Karpas-422 (cell line): ENCODE data around the gene SRBD1. TPM values are rescaled to one million over a fixed set of nuclear protein-coding genes. Genes with fewer than 3 reads are reported as not detected.

Experiments
- DNase-seq: peaks from one replicate; pipeline ENCODE4 v3.0.0-alpha.2; 2015
- H2AFZ ChIP-seq: fragments of 200-600 bp; sonication (generic); 2 replicates; pipeline ENCODE4 v1.6.1; 2014; ENCODE audit warnings: antibody characterized with exemption, low read length, mixed read lengths
- H3K27ac ChIP-seq: fragments of 200-600 bp; sonication (generic); 2 replicates; pipeline ENCODE4 v1.5.1; 2014; ENCODE audit warnings: mild to moderate bottlenecking, low read length, moderate library complexity
- H3K27me3 ChIP-seq: fragments of 200-600 bp; sonication (generic); 2 replicates; pipeline ENCODE4 v1.6.1; 2014; ENCODE audit warnings: low read length, mixed read lengths
- H3K36me3 ChIP-seq: fragments of 200-600 bp; sonication (generic); 2 replicates; pipeline ENCODE4 v1.6.1; 2014; ENCODE audit warnings: low read length, mixed read lengths; ENCODE audit not compliant: insufficient read depth
- H3K4me1 ChIP-seq: fragments of 200-600 bp; sonication (generic); 2 replicates; pipeline ENCODE4 v1.6.1; 2014; ENCODE audit warnings: mild to moderate bottlenecking, low read length, mixed read lengths
- H3K4me2 ChIP-seq: fragments of 200-600 bp; sonication (generic); 2 replicates; pipeline ENCODE4 v1.6.1; 2014; ENCODE audit warnings: low read length, low read depth, mild to moderate bottlenecking; ENCODE audit not compliant: poor library complexity, severe bottlenecking
- H3K4me3 ChIP-seq: fragments of 200-600 bp; sonication (generic); 2 replicates; pipeline ENCODE4 v1.5.1; 2014; ENCODE audit warnings: mild to moderate bottlenecking, antibody characterized with exemption, low read length, mixed read lengths
- H3K79me2 ChIP-seq: fragments of 200-600 bp; sonication (generic); 2 replicates; pipeline ENCODE4 v1.6.1; 2014; ENCODE audit warnings: mild to moderate bottlenecking, low read length, mixed read lengths
- H3K9ac ChIP-seq: fragments of 200-600 bp; sonication (generic); 2 replicates; pipeline ENCODE4 v1.6.0; 2014; ENCODE audit warnings: low read length
- H3K9me2 ChIP-seq: fragments of 200-600 bp; sonication (generic), shearing (Covaris generic); replicated peaks from 2 replicates; pipeline ENCODE4 v1.6.0; 2014; ENCODE audit warnings: mild to moderate bottlenecking, low read length, moderate library complexity; ENCODE audit not compliant: insufficient read depth
- H3K9me3 ChIP-seq: fragments of 300-700, 200-600 bp; sonication (generic); 2 replicates; pipeline ENCODE4 v1.6.1; 2014; ENCODE audit warnings: low read length, mixed read lengths
- H4K20me1 ChIP-seq: fragments of 200-600 bp; sonication (generic); 2 replicates; pipeline ENCODE4 v1.6.1; 2014; ENCODE audit warnings: mild to moderate bottlenecking, antibody characterized with exemption, low read length, low read depth; ENCODE audit not compliant: insufficient read depth
- total RNA-seq: library from RNA; depleted of rRNA; stranded (reverse); fragments of >200 nt; shearing (Covaris generic); gene quantifications from 2 replicates; pipeline ENCODE4 v1.2.3, GENCODE V29; 2014; ENCODE audit warnings: low replicate concordance

The SRBD1 gene
- total RNA-seq, 1 experiment from 2014 or later, result 29.7 TPM

GRCh38 chr2:45567974-45568789 lies 42.9 kb downstream of the SRBD1 start:
- Histone ChIP-seq H3K9ac (no peak overlapping the region), H3K4me2 (peak overlapping the region; percentile 18), H3K4me3 (no peak overlapping the region)

GRCh38 chr2:45567288-45567963 lies 43.6 kb downstream of the SRBD1 start:
- H3K4me2 ChIP-seq, result peak overlapping the region; percentile 18
- H3K9me3 ChIP-seq, result no peaks in the 10 kb centered on the region
- H3K9ac ChIP-seq, result no peak overlapping the region
- H3K4me1 ChIP-seq, result peaks cover 13% of the 10 kb centered on the region
- no peak overlapping the region for H3K4me3 ChIP-seq
- no peak overlapping the region for H2AFZ ChIP-seq
- peaks cover 25% of the 10 kb centered on the region for H3K79me2 ChIP-seq
- no peaks in the 10 kb centered on the region for H3K9me2 ChIP-seq
- no peak for DNase-seq
- no peaks in the 10 kb centered on the region for H4K20me1 ChIP-seq
- no peaks in the 10 kb centered on the region for H3K27me3 ChIP-seq
- H3K27ac ChIP-seq, result peak overlapping the region; percentile 45; the same call in 1 of the 2 replicates
- H3K36me3 ChIP-seq, result peaks cover 3% of the 10 kb centered on the region; the same call in 1 of the 2 replicates

More at GRCh38 chr2:45567974-45568789, 42.9 kb downstream of the SRBD1 start:
- peaks cover 13% of the 10 kb centered on the region for H3K4me1 ChIP-seq
- H3K36me3 ChIP-seq, result peaks cover 7% of the 10 kb centered on the region; the same call in 1 of the 2 replicates
- no peak overlapping the region for H2AFZ ChIP-seq
- no peaks in the 10 kb centered on the region for H4K20me1 ChIP-seq
- peak; percentile 61 for DNase-seq
- H3K9me3 ChIP-seq, result no peaks in the 10 kb centered on the region
- H3K27ac ChIP-seq, result peak overlapping the region; percentile 45; the same call in 1 of the 2 replicates
- peaks cover 25% of the 10 kb centered on the region for H3K79me2 ChIP-seq
- H3K9me2 ChIP-seq, result no peaks in the 10 kb centered on the region
- H3K27me3 ChIP-seq, result no peaks in the 10 kb centered on the region

GRCh38 chr2:45559436-45559835 lies 51.6 kb downstream of the SRBD1 start:
- no peak overlapping the region for H3K4me2 ChIP-seq
- no peak overlapping the region for H2AFZ ChIP-seq
- no peak for DNase-seq
- no peaks in the 10 kb centered on the region for H3K36me3 ChIP-seq
- H3K9me2 ChIP-seq, result no peaks in the 10 kb centered on the region
- no peaks in the 10 kb centered on the region for H4K20me1 ChIP-seq
- H3K9ac ChIP-seq, result no peak overlapping the region
- no peak overlapping the region for H3K27ac ChIP-seq
- no peaks in the 10 kb centered on the region for H3K9me3 ChIP-seq
- peaks cover 8% of the 10 kb centered on the region; the same call in 1 of the 2 replicates for H3K79me2 ChIP-seq
- no peaks in the 10 kb centered on the region for H3K27me3 ChIP-seq
- no peaks in the 10 kb centered on the region for H3K4me1 ChIP-seq
- no peak overlapping the region for H3K4me3 ChIP-seq

GRCh38 chr2:45554742-45555140 lies 56.3 kb downstream of the SRBD1 start:
- Histone ChIP-seq H2AFZ (no peak overlapping the region), H3K27ac (no peak overlapping the region), H3K4me2 (no peak overlapping the region), H3K9me2 (no peaks in the 10 kb centered on the region), H3K36me3 (no peaks in the 10 kb centered on the region), H3K9me3 (no peaks in the 10 kb centered on the region), H3K4me3 (no peak overlapping the region), H3K9ac (no peak overlapping the region), H3K4me1 (no peaks in the 10 kb centered on the region), H3K27me3 (no peaks in the 10 kb centered on the region), H3K79me2 (no peaks in the 10 kb centered on the region), H4K20me1 (no peaks in the 10 kb centered on the region)
- DNase-seq, result no peak

- no peak for DNase-seq
- Histone ChIP-seq H3K36me3 (no peaks in the 10 kb centered on the region), H3K79me2 (no peaks in the 10 kb centered on the region), H2AFZ (no peak overlapping the region), H3K9ac (no peak overlapping the region), H3K4me3 (no peak overlapping the region), H3K4me2 (no peak overlapping the region), H3K9me3 (no peaks in the 10 kb centered on the region), H4K20me1 (no peaks in the 10 kb centered on the region), H3K9me2 (no peaks in the 10 kb centered on the region), H3K27me3 (no peaks in the 10 kb centered on the region), H3K4me1 (no peaks in the 10 kb centered on the region), H3K27ac (no peak overlapping the region)
Observed at GRCh38 chr2:45554073-45554741, 56.9 kb downstream of the SRBD1 start.

- H3K9ac ChIP-seq, result no peak overlapping the region
- no peak overlapping the region for H3K4me2 ChIP-seq
- no peaks in the 10 kb centered on the region for H3K27me3 ChIP-seq
- 0 out of 2 replicates have a peak, but pooled peaks cover 3% of the 10 kb centered on the region for H3K79me2 ChIP-seq
- H3K9me2 ChIP-seq, result no peaks in the 10 kb centered on the region
- no peak for DNase-seq
- no peak overlapping the region for H3K27ac ChIP-seq
- 0 out of 2 replicates have a peak, but pooled peaks cover 2% of the 10 kb centered on the region for H3K4me1 ChIP-seq
- no peak overlapping the region for H2AFZ ChIP-seq
- H3K36me3 ChIP-seq, result no peaks in the 10 kb centered on the region; the same call in 1 of the 2 replicates
- no peaks in the 10 kb centered on the region for H4K20me1 ChIP-seq
- H3K9me3 ChIP-seq, result no peaks in the 10 kb centered on the region
- no peak overlapping the region for H3K4me3 ChIP-seq
Observed at GRCh38 chr2:45551862-45552261, 59.2 kb downstream of the SRBD1 start.

- Histone ChIP-seq H3K9me2 (no peaks in the 10 kb centered on the region), H3K9me3 (peaks cover 9% of the 10 kb centered on the region; the same call in 1 of the 2 replicates), H3K36me3 (peaks cover 42% of the 10 kb centered on the region), H3K4me2 (no peak overlapping the region), H3K4me3 (no peak overlapping the region), H2AFZ (no peak overlapping the region), H3K27me3 (no peaks in the 10 kb centered on the region), H3K4me1 (0 out of 2 replicates have a peak, but pooled peaks cover 2% of the 10 kb centered on the region), H3K27ac (no peak overlapping the region), H3K9ac (no peak overlapping the region), H3K79me2 (0 out of 2 replicates have a peak, but pooled peaks cover 3% of the 10 kb centered on the region), H4K20me1 (no peaks in the 10 kb centered on the region)
- DNase-seq, result no peak
Observed at GRCh38 chr2:45545943-45546342, 65.1 kb downstream of the SRBD1 start.

- Histone ChIP-seq H3K27ac (no peak overlapping the region), H3K9ac (no peak overlapping the region), H3K79me2 (no peaks in the 10 kb centered on the region), H3K4me3 (no peak overlapping the region), H3K9me3 (peaks cover 9% of the 10 kb centered on the region; the same call in 1 of the 2 replicates), H2AFZ (no peak overlapping the region), H3K4me1 (0 out of 2 replicates have a peak, but pooled peaks cover 2% of the 10 kb centered on the region), H3K27me3 (no peaks in the 10 kb centered on the region), H3K9me2 (no peaks in the 10 kb centered on the region), H3K4me2 (no peak overlapping the region), H4K20me1 (no peaks in the 10 kb centered on the region), H3K36me3 (peaks cover 44% of the 10 kb centered on the region)
- no peak for DNase-seq
Observed at GRCh38 chr2:45543257-45543656, 67.8 kb downstream of the SRBD1 start.
